Heart left ventricle (tissue), 13 donors: ENCODE data around the gene DEK.

Experiments used
- POLR2A ChIP-seq, 2 donors: fragments of 450-650 bp; IDR thresholded peaks; one replicate each; pipeline ENCODE4 v1.6.1; 2017; ENCODE audit warnings: antibody characterized with exemption in 2 of 2, mild to moderate bottlenecking in 2 of 2, moderate library complexity in 2 of 2
- TF ChIP-seq, protein P1 (sequence below), 12 donors: fragments of 200-600 bp; sonication (generic) in 4 of 12; IDR thresholded peaks; one replicate each; pipeline versions ENCODE4 v1.5.0 to v1.8.0; 2018 to 2022; ENCODE audit warnings: antibody characterized with exemption in 12 of 12, mild to moderate bottlenecking in 5 of 12
- donor health status: ischemic (EF 13 %, LVEDD 7.1; RV severe dilation, severe dysfunction).
- donor health status: DM: no; HTN: yes; CAD: no.
- donor health status: DM: no; HTN: no; CAD: no.
- donor health status: ischemic (EF 25% LVEDD 6.9; RV normal size, moderate dysfunction).
- donor health status: ischemic (EF 25% LVEDD 5.7; RV mildly dilated, moderate dysfunction).
- donor health status: ischemic (EF 35%, LVEDD 5.7; RV mildly dilated, moderate dysfunction).
- donor health status: nonischemic (EF 11% LVEDD 7.7; RV severe dilation, severe dysfunction).
- donor health status: DM: yes; HTN: yes; CAD: no.
- donor health status: PGD.
- donor health status: ischemic (EF 29% LVEDD 5.4; RV normal size, mild dysfunction).
- donor health status: nonischemic (EF 23%, LVEDD 6.1; RV moderate dilation, normal function).

DNA sequence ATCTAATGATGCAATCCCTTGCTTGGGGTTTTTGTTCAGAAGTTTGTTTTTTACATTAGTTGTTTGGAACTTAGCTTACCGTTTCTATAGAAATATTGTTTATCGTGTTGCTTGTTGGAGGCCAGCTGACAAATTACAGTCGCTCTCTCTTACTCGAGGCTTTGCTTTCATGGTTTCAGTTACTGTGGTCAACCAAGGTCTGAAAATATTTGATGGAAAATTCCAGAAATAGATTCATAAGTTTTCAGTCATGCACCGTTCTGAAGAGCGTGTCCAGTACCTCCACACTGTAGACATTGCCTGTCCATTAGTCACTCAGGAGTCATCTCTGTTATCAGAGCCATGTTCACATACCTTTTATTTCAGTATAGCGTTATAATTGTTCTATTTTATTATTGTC lies 47.9 kb downstream of the DEK start:
- TF ChIP-seq, protein P1, sequence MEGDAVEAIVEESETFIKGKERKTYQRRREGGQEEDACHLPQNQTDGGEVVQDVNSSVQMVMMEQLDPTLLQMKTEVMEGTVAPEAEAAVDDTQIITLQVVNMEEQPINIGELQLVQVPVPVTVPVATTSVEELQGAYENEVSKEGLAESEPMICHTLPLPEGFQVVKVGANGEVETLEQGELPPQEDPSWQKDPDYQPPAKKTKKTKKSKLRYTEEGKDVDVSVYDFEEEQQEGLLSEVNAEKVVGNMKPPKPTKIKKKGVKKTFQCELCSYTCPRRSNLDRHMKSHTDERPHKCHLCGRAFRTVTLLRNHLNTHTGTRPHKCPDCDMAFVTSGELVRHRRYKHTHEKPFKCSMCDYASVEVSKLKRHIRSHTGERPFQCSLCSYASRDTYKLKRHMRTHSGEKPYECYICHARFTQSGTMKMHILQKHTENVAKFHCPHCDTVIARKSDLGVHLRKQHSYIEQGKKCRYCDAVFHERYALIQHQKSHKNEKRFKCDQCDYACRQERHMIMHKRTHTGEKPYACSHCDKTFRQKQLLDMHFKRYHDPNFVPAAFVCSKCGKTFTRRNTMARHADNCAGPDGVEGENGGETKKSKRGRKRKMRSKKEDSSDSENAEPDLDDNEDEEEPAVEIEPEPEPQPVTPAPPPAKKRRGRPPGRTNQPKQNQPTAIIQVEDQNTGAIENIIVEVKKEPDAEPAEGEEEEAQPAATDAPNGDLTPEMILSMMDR (IDR thresholded peaks at IDR 0.05): no peak
- no peak for TF ChIP-seq POLR2A (IDR thresholded peaks at IDR 0.05)
